GM19025 (cell line): ENCODE measurements around the gene UFSP1.
A peak's percentile ranks its signal among the peaks of the same experiment; 100 is the strongest.
"Not testable (repeated sequence)": the region's sequence is repeated elsewhere in the genome, so short reads cannot be mapped to it uniquely, and the experiment has no call there.

Experiments used
- ATAC-seq: cut with Tn5 transposase; IDR thresholded peaks from one replicate; pipeline ENCODE4 v1.9.1; 2021; ENCODE audit warnings: mild to moderate bottlenecking, low read depth, moderate library complexity; ENCODE audit not compliant: unreplicated experiment

Gene UFSP1

GRCh38 chr7:100888988-100889750, at the start of gene UFSP1:
Gene UFSP1 (minus strand): TSS chr7:100889715. CDS start chr7:100889271, 444 bp downstream.
- peak; percentile 28 for ATAC-seq

- not testable (repeated sequence) for ATAC-seq
Observed at GRCh38 chr7:100936167-100936566, 46.7 kb upstream of the UFSP1 start.

- not testable (repeated sequence) for ATAC-seq
Observed at GRCh38 chr7:100935381-100935780, 45.9 kb upstream of the UFSP1 start.

- no peak for ATAC-seq
Observed at GRCh38 chr7:100933734-100934133, 44.2 kb upstream of the UFSP1 start.

- ATAC-seq, result no peak
Observed at GRCh38 chr7:100929808-100930174, 40.3 kb upstream of the UFSP1 start.

DNA sequence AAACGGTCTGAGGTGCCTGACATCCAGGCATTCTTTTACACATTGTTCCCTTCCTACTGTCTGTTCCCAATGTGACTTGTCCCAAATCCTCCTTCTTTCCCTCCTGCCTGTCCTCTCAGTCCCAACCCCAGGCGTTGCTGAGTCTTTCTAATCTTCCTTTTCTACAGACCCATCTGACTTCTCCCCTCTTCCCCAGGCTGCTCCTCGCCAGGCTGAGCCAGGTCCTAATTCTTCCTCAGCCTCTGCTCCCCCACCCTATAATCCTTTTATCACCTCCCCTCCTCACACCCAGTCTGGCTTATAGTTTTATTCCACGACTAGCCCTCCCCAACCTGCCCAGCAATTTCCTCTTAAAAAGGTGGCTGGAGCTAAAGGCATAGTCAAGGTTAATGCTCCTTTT, 34.1 kb upstream of the UFSP1 start:
- ATAC-seq, result not testable (repeated sequence)

DNA sequence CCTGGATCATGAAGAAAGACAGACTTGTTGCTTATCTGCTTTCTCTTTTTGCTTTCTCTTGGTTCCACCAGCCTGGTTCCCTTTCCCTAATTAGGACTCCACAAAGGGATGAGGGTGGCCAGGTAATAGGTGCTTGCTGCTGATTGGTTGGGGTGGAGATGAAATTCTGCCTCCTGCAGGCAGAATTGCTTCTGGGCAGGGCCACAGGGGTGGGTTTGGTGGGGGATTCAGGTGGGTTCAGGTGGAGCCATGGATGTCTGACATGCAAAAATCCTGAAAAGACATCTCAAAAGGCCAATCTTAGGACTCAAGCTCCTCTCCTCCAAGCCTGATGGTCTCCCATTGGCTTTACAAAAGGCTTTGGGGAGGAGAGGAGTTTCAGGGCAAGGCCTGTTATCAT, 31.5 kb upstream of the UFSP1 start:
- no peak for ATAC-seq

- ATAC-seq, result not testable (repeated sequence)
Observed at GRCh38 chr7:100919779-100920437, 30.4 kb upstream of the UFSP1 start.

DNA sequence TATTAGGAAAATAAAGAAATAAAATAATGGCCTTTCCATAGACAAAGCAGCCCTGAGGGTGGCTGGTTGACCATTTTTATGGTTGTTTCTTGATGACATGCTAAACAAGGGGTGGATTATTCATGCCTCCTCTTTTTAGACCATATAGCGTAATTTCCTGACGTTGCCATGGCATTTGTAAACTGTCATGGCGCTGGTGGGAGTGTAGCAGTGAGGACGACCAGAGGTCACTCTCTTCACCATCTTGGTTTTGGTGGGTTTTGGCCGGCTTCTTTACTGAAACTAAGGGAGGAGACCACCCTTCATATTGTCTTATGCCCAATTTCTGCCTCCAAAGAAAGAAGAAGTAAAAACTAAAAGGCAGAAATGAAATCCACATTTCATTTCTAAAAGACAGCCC, 29.8 kb upstream of the UFSP1 start:
- ATAC-seq, result not testable (repeated sequence)

DNA sequence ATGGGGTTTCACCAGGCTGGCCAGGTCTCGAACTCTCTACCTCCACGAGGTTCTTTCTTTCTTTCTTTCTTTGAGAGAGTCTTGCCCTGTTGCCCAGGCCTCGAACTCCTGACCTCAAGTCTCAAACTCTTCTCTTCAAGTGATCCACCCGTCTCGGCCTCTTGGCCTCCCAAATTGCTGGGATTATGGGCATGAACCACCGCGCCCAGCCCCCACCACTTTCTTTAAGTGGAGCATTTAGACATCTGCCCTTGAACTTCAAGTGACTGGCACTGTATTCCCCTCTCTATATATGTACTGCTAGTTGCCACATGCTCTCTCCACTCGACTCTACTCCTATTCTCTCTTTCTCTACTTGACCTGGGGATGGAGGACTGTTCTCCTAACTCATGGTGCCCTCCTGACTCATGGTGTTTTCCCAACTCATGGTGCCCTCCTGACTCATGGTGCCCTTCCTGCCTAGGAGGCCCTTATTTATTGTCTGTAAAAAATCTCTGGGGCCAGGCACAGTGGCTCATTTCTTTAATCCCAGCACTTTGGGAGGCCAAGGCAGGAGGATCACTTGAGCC, 25.4 kb upstream of the UFSP1 start:
- ATAC-seq, result no peak

DNA sequence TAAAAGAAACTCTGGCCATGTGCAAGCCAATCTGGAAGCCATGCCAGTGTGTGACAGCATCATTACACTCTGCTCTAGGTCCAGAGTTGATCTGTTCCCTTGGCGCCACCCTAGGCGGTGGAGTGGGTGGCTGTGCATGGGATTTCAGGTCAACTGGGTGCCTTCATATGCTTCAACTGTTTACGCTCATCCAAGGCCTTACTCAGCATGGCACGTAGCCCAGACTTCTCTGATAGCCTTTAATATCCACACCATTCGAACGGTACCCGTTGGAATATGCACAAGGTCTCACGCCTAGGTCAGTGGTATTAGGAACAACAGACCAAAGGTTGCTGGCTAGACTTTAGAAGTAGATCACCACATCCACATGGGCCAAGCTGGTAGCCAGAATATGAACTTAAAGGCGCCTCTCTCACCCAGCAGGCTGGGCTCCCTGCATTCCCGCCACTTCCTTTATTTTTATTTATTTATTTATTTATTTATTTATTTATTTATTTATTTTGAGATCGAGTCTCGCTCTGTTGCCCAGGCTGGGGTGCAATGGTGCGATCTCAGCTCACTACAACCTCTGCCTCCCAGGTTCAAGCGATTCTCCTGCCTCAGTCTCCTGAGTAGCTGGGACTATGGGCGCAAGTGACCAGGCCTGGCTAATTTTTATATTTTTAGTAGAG, 24.8 kb upstream of the UFSP1 start:
- ATAC-seq, result no peak

DNA sequence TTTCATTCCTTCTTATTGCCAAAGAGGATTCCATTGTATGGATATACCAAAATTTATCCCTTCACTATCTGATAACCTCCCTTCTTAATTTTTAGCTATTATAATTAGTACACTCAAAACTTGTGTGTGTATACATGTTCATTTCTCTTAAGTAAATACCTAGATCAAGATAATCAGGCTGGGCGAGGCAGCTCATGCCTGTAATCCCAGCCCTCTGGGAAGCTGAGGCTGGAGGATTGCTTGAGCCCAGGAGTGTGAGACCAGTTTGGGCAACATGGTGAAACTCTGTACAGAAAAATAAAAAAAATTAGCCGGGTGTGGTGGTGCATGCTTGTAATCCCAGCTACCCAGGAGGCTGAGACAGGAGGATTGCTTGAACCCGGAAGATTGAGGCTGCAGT, 22.0 kb upstream of the UFSP1 start:
- ATAC-seq, result no peak

- ATAC-seq, result not testable (repeated sequence)
Observed at GRCh38 chr7:100910443-100910842, 20.9 kb upstream of the UFSP1 start.

DNA sequence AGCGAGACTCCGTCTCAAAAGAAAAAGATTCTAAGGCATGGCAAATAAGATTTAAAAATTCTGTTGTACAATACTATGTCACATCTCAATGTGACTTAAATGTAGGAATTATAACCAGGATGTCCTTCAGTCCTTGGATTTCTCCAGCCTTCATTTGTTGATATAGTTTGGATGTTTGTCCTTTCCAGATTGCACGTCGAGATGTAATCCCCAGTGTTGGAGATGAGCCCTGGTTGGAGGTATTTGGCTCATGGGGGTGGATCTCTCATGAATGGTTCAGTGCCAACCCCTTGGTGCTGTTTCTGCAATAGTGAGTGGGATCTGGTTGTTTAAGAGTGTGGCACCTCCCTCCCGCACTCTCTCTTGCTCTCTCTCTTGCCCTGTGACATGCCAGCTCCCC, 19.0 kb upstream of the UFSP1 start:
- ATAC-seq, result no peak

DNA sequence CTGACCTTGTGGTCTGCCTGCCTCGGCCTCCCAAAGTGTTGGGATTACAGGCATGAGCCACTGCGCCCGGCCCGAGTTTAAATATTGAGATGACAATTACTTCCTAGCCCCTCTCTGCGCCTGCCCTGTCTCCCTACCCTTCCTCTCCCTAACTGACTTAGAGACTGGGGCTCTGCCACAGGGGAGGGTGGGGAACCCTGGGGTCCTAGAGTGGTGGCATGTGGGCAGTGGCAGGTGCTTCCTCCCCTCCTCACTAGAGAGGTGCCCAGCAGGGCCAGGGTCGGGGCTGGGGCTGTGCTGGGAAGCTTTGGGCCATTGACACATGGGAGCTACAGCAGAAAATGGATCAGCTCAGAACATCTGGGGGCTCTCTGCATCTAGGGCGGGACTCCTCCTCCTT, 13.1 kb upstream of the UFSP1 start:
- no peak for ATAC-seq

DNA sequence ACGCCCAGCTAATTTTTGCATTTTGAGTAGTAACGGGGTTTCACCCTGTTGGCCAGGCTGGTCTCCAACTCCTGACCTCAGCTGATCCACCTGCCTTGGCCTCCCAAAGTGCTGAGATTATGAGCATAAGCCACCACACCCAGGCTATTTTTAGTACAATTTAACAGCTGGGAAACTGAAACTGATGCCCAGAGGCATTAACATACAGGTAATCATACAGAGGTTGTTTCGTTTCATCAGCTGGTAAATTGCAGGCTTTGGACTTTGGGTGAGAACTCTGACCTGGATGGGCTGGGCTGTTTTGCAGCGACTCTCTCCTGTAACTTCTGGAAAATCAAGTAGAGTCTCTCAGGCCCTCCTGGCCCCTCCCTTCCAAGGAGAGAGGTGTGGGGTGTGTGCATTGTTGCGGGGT, 12.4 kb upstream of the UFSP1 start:
- no peak for ATAC-seq

DNA sequence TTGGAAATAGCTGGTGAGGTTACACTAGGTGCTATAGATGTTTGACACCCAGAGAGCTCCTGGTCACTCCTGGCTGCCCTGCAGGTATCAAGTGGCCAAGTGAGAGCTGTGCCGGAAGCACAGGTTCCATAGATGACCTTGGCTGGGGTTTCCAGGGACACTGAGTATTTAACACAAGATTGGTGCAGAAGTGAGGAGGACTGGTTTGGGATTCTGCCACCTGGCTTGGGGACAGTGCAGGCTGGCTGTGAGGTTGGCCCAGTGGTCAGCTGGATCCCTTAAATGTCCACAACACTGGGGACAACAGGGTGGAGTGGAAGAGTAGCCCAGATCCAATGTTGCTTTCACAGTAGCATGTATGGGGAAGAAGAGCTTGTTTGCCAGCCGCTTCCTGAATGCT, 11.5 kb upstream of the UFSP1 start:
- ATAC-seq, result no peak

DNA sequence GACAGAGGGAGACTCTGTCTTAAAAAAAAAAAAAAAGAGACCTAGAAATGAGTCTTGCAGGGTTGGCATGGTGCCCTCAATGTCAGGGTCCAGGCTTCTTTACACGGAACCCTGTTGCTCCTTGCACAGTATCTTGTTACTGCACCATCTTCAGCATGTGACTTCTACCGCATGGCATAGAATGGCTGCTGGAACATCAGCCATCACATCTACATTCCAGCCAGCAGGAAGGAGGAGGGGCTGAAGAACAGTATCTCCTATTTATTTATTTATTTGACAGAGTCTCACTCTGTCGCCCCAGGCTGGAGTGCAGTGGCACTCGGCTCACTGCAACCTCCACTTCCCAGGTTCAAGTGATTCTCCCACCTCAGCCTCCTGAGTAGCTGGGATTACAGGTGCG, 9.9 kb upstream of the UFSP1 start:
- ATAC-seq, result no peak

GRCh38 chr7:100897772-100898454, 8.4 kb upstream of the UFSP1 start:
- no peak for ATAC-seq

DNA sequence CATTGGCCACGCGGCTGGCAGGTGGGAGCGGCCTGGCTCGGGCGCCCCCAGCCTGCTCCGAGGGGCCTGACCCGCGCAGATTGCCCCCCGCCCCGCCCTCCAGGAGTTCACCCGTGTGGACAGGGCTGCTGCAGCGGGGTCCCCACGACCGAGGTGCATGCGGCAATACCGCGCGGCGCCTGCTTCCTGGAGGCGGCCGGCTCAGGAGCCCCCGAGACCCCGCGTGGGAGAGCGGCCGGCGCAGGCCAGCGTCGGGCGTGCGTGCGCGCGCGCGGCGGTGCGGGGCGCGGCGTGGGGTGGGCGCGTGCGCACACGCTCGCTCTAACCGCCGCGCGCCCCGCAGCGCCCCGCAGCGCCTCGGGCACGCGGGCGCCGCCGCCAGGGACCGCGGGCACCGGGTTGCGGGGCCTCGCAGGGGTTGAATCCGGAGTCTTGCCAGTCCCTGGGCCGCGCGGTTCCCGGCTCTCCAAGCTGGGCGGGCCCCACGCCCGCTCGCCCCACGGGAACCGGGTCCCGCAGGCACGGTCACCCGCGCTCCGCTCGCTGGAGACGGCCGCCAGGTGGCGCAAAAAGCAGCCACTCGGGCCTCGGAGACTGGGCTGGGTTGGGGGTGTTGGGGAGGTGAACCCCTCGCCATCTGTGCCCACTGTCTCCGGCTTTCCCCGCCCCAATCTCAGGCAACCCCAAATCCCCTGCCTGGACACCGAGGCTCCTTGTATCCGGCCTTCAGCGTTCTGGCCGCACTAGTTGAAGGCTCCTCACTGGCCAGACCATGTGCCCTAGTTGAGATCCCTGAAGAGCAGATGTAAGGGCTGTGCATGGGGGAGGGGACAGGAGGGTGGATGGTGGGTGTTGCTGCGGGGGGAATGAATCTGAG, 7.5 kb upstream of the UFSP1 start:
- ATAC-seq, result no peak
